ENCODE data around the gene SLC25A12.
"Not testable (repeated sequence)": the region's sequence is repeated elsewhere in the genome, so short reads cannot be mapped to it uniquely, and the experiment has no call there.

Gene SLC25A12

GRCh38 chr2:171788316-171788993 lies 105.6 kb downstream of the SLC25A12 start:
- H3K27me3 ChIP-seq: no peaks in the 10 kb centered on the region
- H3K4me3 ChIP-seq (ENCODE audit: low read depth, low read length): no peak overlapping the region
- H3K36me3 ChIP-seq: 0 out of 2 replicates have a peak, but pooled peaks cover 3% of the 10 kb centered on the region
- DNase-seq: no peak
- H3K4me1 ChIP-seq: no peaks in the 10 kb centered on the region
- no peak for TF ChIP-seq CTCF (IDR thresholded peaks at IDR 0.05; ENCODE audit: low read depth, low read length)
- H3K9me3 ChIP-seq: no peaks in the 10 kb centered on the region

GRCh38 chr2:171787333-171788072 lies 106.5 kb downstream of the SLC25A12 start:
- DNase-seq: no peak
- no peak for TF ChIP-seq CTCF (IDR thresholded peaks at IDR 0.05; ENCODE audit: low read depth, low read length)
- Histone ChIP-seq H3K4me3 (ENCODE audit: low read depth, low read length) (no peak overlapping the region), H3K36me3 (0 out of 2 replicates have a peak, but pooled peaks cover 3% of the 10 kb centered on the region), H3K9me3 (no peaks in the 10 kb centered on the region), H3K4me1 (no peaks in the 10 kb centered on the region), H3K27me3 (no peaks in the 10 kb centered on the region)

GRCh38 chr2:171785450-171785849 lies 108.6 kb downstream of the SLC25A12 start:
- Histone ChIP-seq H3K4me3 (ENCODE audit: low read depth, low read length) (no peak overlapping the region), H3K27me3 (no peaks in the 10 kb centered on the region), H3K9me3 (no peaks in the 10 kb centered on the region), H3K4me1 (no peaks in the 10 kb centered on the region), H3K36me3 (0 out of 2 replicates have a peak, but pooled peaks cover 3% of the 10 kb centered on the region)
- TF ChIP-seq CTCF (IDR thresholded peaks at IDR 0.05; ENCODE audit: low read depth, low read length): no peak
- DNase-seq: no peak

- Histone ChIP-seq H3K27me3 (no peaks in the 10 kb centered on the region), H3K4me3 (ENCODE audit: low read depth, low read length) (no peak overlapping the region), H3K36me3 (no peaks in the 10 kb centered on the region), H3K9me3 (no peaks in the 10 kb centered on the region), H3K4me1 (no peaks in the 10 kb centered on the region)
- TF ChIP-seq CTCF (IDR thresholded peaks at IDR 0.05; ENCODE audit: low read depth, low read length): no peak
- no peak for DNase-seq
Observed at GRCh38 chr2:171778515-171778914, 115.5 kb downstream of the SLC25A12 start.

- H3K4me1 ChIP-seq: not testable (repeated sequence)
Observed at GRCh38 chr2:171774581-171774980, 119.5 kb downstream of the SLC25A12 start.

GRCh38 chr2:171772373-171772772 lies 121.7 kb downstream of the SLC25A12 start:
- no peaks in the 10 kb centered on the region for H3K27me3 ChIP-seq
- no peaks in the 10 kb centered on the region for H3K4me1 ChIP-seq
- H3K9me3 ChIP-seq: no peaks in the 10 kb centered on the region
- no peaks in the 10 kb centered on the region for H3K36me3 ChIP-seq
- TF ChIP-seq CTCF (IDR thresholded peaks at IDR 0.05; ENCODE audit: low read depth, low read length): no peak
- H3K4me3 ChIP-seq (ENCODE audit: low read depth, low read length): no peak overlapping the region
- DNase-seq: no peak

More at GRCh38 chr2:171774581-171774980, 119.5 kb downstream of the SLC25A12 start:
- H3K4me3 ChIP-seq (ENCODE audit: low read depth, low read length); H3K36me3 ChIP-seq; H3K27me3 ChIP-seq; DNase-seq; H3K9me3 ChIP-seq: not testable (repeated sequence)
